ENCODE measurements around the gene FMN1.

DNA sequence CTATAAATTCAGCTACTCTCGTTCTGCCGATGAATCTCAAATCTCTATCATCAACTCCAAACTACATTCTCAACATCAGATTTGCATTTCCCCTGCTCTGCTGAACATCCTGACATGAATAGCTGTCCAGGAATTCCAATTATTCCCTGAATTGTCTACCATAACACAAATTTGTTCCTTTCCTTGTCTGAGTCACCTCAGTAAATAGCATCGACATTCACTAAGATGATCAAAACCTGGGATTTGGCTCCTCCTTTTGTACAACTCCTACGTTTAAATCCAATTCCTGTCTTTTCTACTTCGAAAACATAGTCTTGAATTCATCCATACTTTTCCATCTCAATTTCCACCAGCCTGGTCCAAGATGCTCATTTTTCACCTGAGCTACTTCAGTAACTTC lies 369.7 kb downstream of the FMN1 start:
- TF ChIP-seq, protein P1, sequence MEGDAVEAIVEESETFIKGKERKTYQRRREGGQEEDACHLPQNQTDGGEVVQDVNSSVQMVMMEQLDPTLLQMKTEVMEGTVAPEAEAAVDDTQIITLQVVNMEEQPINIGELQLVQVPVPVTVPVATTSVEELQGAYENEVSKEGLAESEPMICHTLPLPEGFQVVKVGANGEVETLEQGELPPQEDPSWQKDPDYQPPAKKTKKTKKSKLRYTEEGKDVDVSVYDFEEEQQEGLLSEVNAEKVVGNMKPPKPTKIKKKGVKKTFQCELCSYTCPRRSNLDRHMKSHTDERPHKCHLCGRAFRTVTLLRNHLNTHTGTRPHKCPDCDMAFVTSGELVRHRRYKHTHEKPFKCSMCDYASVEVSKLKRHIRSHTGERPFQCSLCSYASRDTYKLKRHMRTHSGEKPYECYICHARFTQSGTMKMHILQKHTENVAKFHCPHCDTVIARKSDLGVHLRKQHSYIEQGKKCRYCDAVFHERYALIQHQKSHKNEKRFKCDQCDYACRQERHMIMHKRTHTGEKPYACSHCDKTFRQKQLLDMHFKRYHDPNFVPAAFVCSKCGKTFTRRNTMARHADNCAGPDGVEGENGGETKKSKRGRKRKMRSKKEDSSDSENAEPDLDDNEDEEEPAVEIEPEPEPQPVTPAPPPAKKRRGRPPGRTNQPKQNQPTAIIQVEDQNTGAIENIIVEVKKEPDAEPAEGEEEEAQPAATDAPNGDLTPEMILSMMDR (IDR thresholded peaks at IDR 0.05), result no peak
- no peak for TF ChIP-seq POLR2A (IDR thresholded peaks at IDR 0.05)
- TF ChIP-seq POLR2AphosphoS5 (IDR thresholded peaks at IDR 0.05), result no peak

Data from transverse colon (tissue), 4 donors.